ENCODE results near the gene ARHGDIA. TPM values are rescaled to one million over a fixed set of nuclear protein-coding genes. Genes with fewer than 3 reads are reported as not detected.

ARHGDIA gene
- total RNA-seq, 1 donor from 2014 or later: 314 TPM

DNA sequence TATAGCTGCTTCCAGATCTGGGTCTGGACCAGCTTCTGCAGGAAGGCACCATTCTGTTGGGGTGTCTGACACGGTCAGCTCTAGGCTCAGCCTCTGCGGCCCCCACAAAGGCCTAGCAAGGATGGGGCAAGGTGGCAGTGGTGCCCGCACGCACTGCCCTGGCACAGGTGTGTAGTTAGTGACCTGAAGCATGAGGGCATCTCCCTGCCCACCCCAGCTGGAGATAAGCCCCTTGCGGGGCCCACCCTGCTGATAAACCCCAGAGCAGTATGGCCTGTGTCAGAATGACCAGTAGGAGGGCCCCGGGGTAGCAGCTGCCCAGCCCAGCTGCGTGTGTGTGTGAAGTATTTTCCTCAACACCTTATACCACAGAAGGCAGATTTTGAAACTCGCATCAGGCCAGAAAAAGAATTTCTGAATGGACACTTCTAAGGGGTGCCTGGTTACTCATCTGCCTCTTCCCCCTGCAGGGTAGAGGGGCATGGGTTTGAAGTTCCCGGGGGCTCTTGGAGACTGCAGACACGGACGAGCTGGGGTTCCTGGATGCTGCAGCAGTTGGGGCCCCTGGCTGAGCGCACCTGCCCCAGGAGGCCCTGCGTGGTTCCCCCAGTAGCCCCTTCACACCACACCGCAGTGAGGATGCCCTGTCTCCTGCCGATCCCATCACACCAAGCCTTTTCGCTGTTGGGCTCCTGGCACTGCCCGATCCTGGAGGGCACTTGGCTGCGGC, 4.5 kb downstream of the ARHGDIA start:
- intact Hi-C loops (cut with DNase I): loop anchor here (10.0 kb wide), 1 partner anchor 352 kb away; the partner anchor contains the start of gene ACTG1
- H3K36me3 ChIP-seq: peaks cover 22 to 45% of the 10 kb centered on the region in 2 donors
- H3K27ac ChIP-seq: peak overlapping the region; percentile 96 to 99
- TF ChIP-seq, protein P1, sequence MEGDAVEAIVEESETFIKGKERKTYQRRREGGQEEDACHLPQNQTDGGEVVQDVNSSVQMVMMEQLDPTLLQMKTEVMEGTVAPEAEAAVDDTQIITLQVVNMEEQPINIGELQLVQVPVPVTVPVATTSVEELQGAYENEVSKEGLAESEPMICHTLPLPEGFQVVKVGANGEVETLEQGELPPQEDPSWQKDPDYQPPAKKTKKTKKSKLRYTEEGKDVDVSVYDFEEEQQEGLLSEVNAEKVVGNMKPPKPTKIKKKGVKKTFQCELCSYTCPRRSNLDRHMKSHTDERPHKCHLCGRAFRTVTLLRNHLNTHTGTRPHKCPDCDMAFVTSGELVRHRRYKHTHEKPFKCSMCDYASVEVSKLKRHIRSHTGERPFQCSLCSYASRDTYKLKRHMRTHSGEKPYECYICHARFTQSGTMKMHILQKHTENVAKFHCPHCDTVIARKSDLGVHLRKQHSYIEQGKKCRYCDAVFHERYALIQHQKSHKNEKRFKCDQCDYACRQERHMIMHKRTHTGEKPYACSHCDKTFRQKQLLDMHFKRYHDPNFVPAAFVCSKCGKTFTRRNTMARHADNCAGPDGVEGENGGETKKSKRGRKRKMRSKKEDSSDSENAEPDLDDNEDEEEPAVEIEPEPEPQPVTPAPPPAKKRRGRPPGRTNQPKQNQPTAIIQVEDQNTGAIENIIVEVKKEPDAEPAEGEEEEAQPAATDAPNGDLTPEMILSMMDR (IDR thresholded peaks at IDR 0.05): no peak
- H3K4me3 ChIP-seq: no peak overlapping the region
- H3K9me3 ChIP-seq: no peaks in the 10 kb centered on the region
- H3K27me3 ChIP-seq: no peaks in the 10 kb centered on the region
- peaks cover 15 to 34% of the 10 kb centered on the region in 2 donors for H3K4me1 ChIP-seq
- no peak for DNase-seq (ENCODE audit: low spot score in 2 of 2)

DNA sequence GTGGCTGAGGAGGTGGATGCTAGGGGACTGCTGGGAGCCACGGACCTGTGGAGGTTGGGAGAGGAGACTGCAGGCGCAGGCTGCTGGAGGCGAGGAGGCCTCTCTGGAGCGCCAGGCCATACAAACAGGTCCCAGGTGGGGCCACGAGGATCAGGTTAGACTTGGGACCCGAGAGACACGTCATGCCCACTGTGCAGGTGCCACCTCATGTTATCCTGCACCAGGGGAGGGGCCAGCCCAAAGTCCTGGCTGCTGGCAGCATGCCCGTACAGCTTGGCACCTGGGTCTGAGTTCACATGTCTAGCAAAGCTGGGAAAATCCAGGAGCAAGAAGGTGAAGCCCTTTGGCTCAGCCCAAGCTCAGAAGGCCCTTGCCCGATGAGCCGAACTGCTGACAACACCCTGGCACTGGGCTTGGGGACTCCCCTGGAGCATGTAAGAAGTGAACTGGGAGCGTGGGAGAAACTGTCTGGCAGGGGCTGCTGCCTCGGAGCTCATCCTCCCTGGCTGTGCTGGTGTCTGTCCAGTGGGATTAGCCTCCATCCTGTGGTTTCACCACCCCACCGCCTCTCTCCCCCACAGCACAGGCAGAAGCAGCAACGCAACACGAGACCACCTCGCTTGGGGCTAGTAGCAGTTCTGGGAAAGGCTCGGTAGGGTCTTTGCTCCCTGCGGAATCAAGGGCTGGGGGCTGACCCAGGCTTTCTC, 5.3 kb downstream of the ARHGDIA start:
- Histone ChIP-seq H3K27me3 (no peaks in the 10 kb centered on the region), H3K36me3 (peaks cover 22 to 45% of the 10 kb centered on the region in 2 donors), H3K9me3 (no peaks in the 10 kb centered on the region), H3K4me1 (peaks cover 15 to 37% of the 10 kb centered on the region in 2 donors), H3K4me3 (no peak overlapping the region), H3K27ac (peak overlapping the region; percentile 96 to 99)
- no peak for DNase-seq (ENCODE audit: low spot score in 2 of 2)
- TF ChIP-seq, protein P1 (IDR thresholded peaks at IDR 0.05): no peak
- intact Hi-C loops (cut with DNase I): loop anchor here (10.0 kb wide), 1 partner anchor 351 kb away; the partner anchor contains the start of gene ACTG1

DNA sequence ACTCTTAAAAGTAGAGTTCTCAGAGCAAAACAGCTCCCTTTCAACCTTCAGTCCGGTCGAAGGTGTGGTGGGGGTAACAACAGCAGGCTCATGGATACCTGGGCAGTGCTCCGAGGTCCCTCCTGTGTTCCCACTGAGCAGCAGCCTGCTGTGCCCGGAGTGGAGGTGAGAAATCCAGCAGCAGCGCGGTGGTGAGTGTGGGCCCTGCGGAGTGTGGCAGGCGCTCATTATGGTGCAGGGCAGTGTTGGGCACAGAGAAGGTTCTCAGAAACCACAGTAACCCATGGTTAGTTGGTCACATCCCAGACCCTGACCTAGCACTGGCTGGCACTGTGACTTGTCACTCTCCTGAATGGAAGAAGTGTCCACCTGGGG, 5.8 kb downstream of the ARHGDIA start:
- intact Hi-C loops (cut with DNase I): loop anchor here (10.0 kb wide), 1 partner anchor 351 kb away; the partner anchor contains the start of gene ACTG1
- no peak overlapping the region for H3K4me3 ChIP-seq
- DNase-seq (ENCODE audit: low spot score in 2 of 2): no peak
- no peak overlapping the region for H3K27ac ChIP-seq
- no peaks in the 10 kb centered on the region for H3K27me3 ChIP-seq
- H3K9me3 ChIP-seq: no peaks in the 10 kb centered on the region
- TF ChIP-seq, protein P1 (IDR thresholded peaks at IDR 0.05): no peak
- H3K4me1 ChIP-seq: peaks cover 15 to 37% of the 10 kb centered on the region in 2 donors
- peaks cover 22 to 45% of the 10 kb centered on the region in 2 donors for H3K36me3 ChIP-seq

DNA sequence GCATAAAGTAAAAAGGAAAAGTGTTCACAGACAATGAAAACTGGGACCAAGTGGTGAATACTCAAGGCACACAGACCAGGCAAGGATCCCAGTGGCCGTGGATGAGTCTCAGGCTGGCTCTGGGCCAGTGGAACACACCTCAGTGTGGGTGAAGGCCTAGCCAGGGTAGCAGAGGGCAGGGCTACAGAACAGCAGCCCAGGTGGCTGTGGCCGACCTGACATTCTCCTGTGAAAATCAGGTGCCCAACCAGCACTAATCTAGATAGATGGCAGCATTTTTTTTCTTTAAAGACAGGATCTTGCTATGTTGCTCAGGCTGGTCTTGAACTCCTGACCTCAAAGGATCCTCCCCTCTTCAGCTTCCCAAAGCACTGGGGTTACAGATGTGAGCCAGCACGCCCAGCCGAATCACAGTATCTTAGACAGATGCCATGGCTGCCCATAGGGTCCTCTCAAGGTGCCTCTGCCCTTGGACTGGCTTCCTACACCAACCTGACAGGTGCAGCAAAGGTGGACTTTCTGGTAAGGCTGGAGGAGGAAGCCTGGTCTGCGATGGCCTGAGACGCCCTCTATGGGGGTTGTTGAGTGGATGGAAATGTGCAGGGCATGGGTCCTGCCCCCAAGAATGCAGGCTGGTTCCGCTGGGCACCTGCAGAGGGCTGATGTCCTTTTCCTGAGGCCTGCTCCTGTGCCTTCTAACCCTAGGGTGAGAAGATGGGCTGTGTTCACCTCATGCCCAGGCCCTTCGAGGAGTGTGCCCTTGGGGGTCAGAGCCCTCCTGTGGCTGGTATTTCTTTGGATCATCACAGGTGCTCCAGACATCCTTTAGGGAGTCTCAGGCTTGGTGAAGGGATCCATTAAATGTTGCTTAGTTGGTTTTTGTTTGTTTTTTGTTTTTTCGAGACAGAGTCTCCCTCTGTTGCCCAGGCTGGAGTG, 7.0 kb downstream of the ARHGDIA start:
- Histone ChIP-seq H3K9me3 (no peaks in the 10 kb centered on the region), H3K36me3 (peaks cover 15 to 39% of the 10 kb centered on the region in 2 donors), H3K4me3 (no peak overlapping the region), H3K4me1 (peaks cover 6 to 29% of the 10 kb centered on the region in 2 donors), H3K27ac (no peak overlapping the region), H3K27me3 (no peaks in the 10 kb centered on the region)
- DNase-seq (ENCODE audit: low spot score in 2 of 2): no peak
- intact Hi-C loops (cut with DNase I): loop anchor here (10.0 kb wide), 1 partner anchor 349 kb away; the partner anchor contains the start of gene ACTG1
- TF ChIP-seq, protein P1 (IDR thresholded peaks at IDR 0.05): no peak

DNA sequence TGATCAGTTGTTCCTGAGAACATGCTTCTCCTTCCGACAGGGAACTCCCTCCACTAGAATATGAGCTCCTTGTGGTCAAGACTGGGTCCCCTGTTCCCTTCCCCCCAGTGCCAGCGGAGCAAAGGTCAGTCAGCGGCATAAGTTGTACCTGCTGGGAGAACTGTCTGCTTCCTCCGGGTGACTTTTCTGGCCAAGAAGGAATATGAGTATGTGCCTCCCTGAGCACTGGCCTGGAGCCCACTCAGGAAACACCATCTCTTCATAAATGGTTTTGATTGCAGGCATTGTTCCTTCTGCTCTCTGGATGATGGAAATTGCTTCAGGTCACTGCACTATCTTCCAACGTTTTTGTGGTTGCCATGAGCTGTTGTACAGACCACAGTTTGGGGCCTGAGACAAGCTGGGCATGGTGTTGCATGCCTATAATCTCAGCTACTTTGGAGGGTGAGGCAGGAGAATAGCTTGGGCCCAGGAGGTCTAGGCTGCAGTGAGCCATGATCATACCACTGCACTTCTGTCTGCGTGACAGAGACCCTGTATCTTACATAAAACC, 7.9 kb downstream of the ARHGDIA start:
- H3K4me1 ChIP-seq: peaks cover 10 to 30% of the 10 kb centered on the region in 2 donors
- TF ChIP-seq, protein P1 (IDR thresholded peaks at IDR 0.05): no peak
- intact Hi-C loops (cut with DNase I): loop anchor here (10.0 kb wide), 1 partner anchor 348 kb away; the partner anchor contains the start of gene ACTG1
- H3K9me3 ChIP-seq: no peaks in the 10 kb centered on the region
- peaks cover 12 to 39% of the 10 kb centered on the region in 2 donors for H3K36me3 ChIP-seq
- no peaks in the 10 kb centered on the region for H3K27me3 ChIP-seq
- DNase-seq (ENCODE audit: low spot score in 2 of 2): no peak
- H3K27ac ChIP-seq: no peak overlapping the region
- H3K4me3 ChIP-seq: no peak overlapping the region

All from ascending aorta (tissue), 2 donors.